Measurements from ENCODE around the gene ARHGEF10L. TPM values are rescaled to one million over a fixed set of nuclear protein-coding genes. Genes with fewer than 3 reads are reported as not detected.

Gene ARHGEF10L
- polyA plus RNA-seq, 4 donors = 38.5 to 60.9 (median 48.7) TPM

DNA sequence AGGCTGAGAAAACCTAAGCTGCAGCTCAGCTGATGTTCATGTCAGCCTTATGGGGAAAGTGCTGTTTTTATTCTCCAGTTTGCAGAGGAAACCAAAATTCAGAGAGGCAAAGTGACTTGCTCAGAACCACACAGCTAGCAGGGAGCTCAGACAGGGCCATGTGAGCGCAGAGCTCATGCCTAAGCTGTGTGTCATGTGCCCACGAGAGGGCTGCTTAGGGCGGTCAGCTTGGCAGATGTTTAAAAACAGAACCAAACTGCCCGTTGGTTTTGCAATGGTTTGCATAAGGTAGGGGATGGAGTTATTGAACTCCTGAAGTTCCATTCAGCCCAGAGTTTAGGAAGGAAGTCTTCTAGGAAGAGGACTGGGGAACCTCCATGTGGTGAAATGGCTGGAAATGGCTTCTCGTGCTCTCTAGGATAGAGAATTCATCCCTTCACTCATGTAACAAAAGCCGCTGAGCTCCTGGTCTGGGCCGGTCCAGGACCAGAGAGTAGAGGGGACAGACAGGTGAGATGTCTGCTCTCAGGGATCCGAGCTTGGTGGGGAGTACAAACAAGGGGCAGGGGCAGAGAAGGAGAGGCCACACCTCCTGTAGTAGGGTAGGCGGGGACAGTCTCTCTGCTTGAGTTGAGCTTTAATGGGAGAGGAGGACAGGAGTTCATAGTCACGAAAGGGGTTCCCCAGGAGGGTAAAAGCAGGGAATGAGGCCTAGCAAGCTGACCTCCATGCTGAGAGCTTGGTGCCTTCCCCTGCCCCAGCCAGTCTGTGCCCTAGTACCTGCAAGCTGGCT is 46.9 kb downstream of the ARHGEF10L start:
- DNase-seq (ENCODE audit: low read depth in 4 of 4, low spot score in 2 of 4) = no peak

DNA sequence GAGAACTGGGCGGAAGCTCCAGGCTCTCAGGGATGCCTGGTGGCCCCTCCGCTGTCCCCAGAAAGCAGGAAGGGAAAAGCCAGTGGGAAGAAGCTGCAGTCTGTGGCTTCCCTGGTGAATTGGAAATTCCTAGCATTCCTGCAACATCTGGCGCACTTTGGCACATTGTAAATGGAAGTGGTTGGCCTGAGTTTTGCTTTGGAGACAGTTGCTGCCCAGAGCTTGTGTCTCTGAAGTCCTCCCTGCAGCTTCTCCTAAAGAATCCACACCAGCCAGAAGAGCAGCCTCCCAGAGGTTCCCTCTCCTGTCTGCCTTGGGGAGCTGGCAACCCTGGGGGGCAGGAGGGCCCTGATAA is 48.2 kb downstream of the ARHGEF10L start:
- no peak for DNase-seq (ENCODE audit: low read depth in 4 of 4, low spot score in 2 of 4)

DNA sequence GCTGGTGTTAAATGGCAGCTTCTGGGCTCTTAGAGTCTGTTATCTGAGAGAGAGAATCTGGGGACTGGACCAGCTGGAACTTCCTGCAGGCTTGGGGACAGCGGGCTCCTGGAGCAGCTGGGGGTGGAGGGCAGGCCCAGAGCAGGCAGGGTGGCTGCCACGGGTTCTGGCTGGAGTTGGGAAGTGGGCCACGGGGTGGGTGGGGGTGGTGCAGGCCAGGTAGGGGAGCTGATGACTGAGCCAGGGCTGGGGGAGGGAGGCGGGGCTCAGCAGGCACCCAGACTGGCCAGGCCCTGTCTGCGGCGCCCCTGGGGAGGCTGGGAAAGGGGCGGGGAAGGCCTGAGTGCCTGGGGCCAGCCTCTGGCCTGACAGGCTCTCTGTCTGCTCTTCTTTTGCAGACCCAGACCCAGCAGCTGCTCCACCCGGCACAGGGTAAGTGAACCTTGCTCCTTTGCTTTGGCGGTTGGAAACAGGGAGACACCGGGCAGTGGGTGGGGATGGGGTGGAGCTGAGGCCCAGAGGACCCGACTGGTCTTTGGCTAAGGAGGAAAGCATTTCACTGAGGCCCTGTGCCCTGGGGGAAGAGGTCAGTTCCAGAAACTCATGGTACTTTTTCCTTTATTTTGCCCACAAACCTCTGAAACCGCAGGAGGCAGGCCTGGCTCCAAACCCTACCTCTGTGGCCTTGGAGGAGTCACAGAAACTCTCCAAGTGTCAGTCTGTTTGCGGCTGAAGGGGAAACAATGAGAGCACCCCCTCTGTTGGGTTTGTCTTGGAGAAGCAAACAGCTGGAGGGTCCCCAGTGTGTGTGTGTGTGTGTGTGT is 48.8 kb downstream of the ARHGEF10L start:
- no peak for DNase-seq (ENCODE audit: low read depth in 4 of 4, low spot score in 2 of 4)

DNA sequence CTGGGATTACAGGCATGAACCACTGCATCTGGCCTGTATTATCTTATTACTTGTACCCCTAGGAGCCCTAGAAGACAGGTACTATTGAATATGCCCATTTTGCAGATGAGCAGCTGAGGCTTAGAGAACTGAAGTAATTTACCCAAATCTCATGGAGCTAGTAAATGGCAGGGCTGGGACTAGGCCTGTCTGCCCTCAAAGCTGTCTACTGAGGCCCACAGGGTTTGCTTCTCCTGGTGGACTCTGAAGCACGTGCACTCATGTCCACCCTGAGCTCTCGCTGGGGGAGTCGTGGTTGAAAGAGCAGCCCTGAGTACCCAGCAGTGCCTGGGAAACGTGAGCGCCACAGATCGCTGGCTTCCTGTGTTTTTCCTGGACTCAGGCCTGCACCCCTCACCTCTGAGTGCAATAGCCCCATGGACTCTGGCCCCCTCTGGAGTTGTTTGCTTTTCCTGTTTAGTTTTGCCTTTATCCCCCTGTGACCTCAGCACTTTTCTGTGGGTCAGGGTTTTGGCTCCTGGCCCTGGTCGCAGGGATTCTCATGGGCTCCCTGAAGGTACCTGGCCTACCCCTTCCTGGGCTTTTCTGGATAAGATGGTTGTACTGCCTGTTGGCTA is 52.4 kb downstream of the ARHGEF10L start:
- DNase-seq (ENCODE audit: low read depth in 4 of 4, low spot score in 2 of 4) = no peak

DNA sequence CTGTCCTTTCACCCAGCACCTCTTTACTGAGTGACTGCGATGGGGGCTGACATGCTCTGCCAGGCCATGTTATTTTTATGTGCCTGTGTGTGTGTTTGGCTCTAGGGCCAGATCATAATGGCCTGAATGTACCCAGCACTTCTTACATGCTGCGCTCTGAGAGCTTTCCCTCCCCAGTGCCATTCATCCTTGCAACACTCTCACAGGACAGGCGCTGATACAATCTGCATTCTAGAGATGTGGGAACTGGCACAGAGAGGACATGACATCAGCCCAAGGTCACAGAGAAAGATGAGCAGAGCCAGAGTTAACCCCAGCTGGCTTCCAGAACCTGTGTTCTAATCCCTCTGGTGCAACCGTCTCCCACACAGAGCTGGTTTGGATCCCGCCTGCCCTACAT is 54.5 kb downstream of the ARHGEF10L start:
- no peak for DNase-seq (ENCODE audit: low read depth in 4 of 4, low spot score in 2 of 4)

DNA sequence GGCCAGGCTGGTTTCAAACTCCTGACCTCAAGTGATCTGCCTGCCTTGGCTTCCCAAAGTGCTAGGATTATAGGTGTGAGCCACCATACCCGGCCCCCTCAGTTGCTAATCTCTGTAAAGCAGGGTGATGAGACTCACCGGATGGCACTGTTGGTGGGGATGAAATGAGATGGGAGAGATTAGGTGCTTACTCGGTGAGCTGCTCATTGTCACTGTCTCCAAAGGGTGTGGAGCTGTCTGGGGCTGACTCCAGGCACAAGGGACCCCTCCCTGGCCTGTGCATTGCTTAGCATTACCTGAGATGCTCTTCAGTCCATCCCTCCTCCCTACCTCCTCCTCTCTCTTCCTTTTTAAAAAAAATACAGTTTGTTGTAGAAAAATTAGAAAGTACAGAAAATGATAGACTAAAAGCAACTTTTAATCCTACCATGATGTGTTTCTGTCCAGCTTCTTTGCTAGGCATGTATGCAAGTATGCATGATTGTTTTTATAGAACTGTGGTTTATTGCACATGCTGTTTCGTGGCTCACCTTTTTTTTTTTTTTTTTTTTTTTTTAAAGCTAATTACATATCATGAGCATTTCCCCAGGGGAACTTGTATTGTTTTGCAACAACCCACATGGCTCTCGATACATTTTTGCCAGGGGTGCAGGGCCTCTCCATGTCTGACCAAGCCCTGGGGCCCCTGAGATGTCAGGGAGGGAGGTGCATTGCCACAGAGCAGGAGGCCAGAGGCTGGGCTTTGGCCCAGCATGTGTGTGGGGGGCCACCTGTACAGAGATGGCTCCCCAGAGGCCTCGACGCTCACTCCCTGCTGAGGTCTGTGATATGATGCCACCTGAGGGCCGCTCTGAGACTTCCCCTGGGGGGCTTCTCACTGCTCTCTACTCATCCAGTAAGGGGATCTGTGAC is 55.4 kb downstream of the ARHGEF10L start:
- no peak for DNase-seq (ENCODE audit: low read depth in 4 of 4, low spot score in 2 of 4)

DNA sequence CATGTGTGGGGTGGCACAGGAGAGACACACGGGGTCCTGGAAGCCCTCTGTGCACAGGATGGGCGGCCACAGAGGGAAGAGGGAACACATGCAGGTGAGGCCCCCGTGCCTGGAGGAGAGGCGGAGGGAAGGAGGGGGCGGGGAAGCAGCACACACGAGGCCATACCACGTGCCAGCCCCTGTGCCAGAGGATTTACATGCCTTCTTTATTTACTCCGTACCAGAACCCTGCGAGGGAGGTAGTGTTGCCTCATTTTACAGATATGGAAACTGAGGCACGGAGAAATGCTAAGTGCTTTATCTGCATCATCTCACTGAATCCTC is 56.1 kb downstream of the ARHGEF10L start:
- DNase-seq (ENCODE audit: low read depth in 4 of 4, low spot score in 2 of 4) = no peak

DNA sequence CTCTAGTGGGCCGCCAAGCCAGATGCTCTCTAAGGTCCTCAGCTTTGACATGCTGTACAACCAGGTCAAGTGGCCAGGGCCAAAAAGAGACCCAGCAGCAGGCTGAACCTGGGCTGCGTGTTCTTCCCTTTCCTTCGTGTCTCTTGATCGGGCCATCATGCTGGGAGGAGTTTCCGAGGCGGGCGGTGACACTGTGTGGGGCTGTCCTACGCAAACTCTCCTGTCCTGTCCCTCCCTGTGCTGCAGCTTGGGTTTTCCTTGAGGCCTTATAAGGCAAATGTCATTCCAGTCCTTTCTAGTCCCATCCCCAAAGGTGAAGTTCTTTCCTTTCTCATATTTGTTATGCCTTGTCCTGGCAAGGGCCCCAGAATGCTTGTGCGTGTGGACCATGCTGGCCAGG is 56.7 kb downstream of the ARHGEF10L start:
- DNase-seq (ENCODE audit: low read depth in 4 of 4, low spot score in 2 of 4) = no peak

DNA sequence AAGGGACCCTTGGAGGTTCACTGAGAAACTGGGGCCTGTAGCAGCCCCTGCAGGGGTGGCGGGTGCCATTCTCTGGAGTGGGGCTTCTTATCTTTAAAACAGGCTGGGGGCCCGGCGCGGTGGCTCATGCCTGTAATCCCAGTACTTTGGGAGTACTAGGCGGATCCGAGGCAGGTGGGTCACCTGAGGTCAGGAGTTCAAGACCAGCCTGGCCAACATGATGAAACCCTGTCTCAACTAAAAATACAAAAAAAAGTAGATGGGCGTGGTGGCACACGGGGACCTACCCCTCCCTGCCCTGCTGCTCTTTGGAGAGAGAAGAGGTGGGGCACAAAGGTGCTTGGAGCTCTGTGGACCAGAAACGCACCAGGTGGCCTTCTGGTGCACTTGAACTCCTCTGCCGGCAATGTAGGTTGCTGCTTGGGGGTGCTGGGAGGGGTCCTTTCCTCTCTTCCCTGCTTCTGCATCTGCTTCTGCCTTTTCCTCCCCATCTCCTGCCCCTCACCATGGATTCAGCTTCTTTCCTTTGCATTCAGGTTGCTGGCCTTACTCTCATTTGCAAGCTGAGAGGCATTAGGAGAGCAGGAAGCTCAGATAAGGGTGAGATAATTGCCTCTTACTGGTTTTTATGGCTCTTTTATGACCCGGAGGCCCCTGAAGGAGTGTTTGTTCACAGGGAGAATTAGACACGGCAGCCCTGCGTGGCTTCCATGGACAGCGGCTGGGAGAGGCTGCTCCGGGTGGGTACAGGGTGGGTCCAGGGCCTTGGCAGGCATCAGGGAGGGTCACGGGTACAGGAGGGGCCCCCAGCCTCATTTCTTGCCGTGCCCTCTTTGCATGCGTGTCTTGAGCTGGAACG is 57.4 kb downstream of the ARHGEF10L start:
- DNase-seq (ENCODE audit: low read depth in 4 of 4, low spot score in 2 of 4) = no peak

DNA sequence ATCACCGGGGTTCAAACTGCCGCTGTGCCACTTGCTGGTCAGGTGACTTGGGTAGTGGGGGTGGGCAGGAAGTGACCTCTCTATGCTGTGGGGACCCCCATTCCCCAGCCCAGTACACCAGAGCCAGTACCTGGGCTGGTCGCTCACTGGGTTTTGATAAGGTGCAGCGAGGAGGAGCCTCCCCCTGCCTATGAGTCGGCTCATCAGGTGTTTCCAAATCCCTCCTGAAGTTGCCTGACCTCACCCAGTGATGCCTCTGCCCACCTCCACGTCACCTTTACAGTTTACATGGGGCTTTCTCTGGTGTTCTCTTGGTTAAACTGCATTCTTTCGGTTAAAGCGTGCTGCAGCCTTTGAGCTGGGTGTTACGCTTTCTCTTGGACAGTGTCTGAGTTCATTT is 58.2 kb downstream of the ARHGEF10L start:
- DNase-seq (ENCODE audit: low read depth in 4 of 4, low spot score in 2 of 4) = no peak

DNA sequence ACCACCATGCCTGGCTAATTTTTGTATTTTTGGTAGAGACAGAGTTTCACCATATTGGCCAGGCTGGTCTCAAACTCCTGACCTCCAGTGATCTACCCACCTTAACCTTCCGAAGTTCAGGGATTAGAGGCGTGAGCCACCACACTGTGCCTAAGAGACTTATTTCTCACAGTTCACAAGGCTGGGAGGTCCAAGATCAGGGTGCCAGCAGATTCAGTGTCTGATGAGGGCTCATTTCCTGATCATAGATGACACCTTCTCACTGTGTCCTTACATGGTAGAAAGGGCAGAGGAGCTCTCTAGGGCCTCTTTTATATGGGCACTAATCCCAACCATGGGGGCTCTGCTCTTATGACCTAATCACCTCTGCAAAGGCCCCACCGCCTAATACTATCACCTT is 58.8 kb downstream of the ARHGEF10L start:
- no peak for DNase-seq (ENCODE audit: low read depth in 4 of 4, low spot score in 2 of 4)

DNA sequence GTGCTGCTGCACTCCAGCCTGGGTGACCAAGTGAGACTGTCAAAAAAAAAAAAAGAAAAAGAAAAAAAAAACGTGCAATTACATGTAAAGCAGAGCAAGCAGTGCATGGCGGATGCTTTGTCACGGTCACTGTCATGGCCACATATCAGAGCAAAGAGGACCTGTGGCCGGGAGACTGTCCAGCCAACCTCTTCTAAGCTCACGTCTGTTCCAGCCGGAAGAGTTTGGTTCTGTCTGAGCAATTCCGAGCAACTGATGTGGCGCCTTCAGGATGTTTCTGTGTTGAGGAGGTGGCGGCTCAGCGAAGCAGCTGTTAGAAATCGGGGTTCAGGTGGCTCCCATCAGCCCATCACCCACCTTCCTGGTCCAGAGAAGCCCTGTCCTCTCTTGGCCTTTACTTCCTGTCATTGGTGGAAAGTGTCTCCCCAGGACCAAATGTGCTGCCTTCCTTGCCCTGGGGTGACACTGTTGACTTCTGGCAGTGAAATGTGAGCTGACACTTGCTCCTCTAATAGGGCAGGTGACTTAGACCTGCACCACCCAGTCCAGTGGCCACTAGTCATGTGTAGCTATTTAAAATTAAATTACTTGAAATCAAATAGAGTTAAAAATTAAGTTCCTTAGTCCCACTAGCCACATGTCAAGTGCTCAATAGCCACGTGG is 59.9 kb downstream of the ARHGEF10L start:
- no peak for DNase-seq (ENCODE audit: low read depth in 4 of 4, low spot score in 2 of 4)

DNA sequence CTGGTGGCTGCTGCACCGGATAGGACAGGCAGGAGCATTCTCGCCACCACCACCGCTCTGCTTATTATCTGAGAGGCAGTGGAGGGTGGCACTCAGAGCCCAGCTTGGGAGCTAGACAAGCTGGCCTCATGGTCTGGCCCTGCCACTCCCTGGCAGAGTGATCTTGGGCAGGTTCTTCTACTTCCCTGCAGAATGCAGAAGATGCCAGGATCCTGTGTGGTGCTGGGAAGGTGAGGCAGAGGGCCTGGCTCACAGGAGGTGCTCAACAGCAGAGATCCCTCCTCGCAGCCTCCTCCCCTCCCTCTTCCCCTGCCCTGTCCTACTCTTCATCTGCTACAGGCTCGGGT is 60.4 kb downstream of the ARHGEF10L start:
- DNase-seq (ENCODE audit: low read depth in 4 of 4, low spot score in 2 of 4) = no peak

DNA sequence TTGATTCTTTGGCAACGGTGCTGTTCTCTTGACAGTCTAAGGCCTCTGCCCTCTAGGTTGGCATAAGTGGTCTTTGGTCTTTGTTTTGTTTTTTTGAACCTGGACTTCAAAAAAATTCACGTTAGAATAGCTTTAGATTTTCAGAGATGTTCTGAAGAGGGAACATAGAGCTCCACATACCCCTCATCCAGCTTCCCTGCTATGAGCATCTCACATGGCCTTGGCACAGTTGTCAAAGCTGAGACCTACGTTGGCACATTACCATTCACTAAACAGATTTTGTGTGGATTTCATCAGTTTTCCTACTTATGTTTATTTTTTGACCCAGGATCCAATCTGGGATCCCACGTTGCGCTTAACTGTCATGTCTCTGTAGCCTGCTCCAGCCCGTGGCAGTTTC is 60.8 kb downstream of the ARHGEF10L start:
- no peak for DNase-seq (ENCODE audit: low read depth in 4 of 4, low spot score in 2 of 4)

DNA sequence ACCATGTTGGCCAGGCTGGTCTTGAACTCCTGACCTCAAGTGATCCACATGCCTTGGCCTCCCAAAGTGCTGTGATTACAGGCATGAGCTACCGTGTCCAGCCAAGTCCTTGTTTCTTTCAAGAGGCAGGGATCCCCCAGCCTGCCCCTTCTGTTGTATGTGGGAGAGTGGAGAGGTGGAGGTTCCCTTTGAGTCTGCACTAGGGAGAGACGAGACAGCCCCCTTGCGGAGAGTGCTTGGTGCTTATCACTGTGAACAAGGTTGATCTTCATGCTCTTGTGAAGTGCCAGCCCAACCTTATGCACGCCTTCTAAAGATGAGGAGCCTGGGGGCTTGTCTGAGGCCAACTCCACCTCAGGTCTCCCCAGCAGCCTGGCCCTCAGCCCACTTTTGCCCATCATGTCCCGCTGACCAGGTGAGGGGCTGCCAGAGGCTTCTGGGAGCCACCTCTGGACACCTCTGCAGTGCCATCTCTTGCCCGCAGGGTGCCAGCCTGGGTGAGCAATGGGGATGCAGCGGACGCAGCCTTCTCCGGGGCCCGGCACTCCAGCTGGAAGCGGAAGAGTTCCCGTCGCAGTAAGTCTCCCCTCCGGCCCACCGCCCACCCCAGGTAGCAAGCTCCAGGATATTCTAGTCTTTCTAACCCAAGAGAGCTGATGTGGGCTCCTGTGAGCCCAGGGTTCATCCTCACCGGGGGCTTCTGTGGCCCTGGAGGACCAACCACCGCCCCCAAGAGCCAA is 62.3 kb downstream of the ARHGEF10L start:
- DNase-seq (ENCODE audit: low read depth in 4 of 4, low spot score in 2 of 4) = no peak

DNA sequence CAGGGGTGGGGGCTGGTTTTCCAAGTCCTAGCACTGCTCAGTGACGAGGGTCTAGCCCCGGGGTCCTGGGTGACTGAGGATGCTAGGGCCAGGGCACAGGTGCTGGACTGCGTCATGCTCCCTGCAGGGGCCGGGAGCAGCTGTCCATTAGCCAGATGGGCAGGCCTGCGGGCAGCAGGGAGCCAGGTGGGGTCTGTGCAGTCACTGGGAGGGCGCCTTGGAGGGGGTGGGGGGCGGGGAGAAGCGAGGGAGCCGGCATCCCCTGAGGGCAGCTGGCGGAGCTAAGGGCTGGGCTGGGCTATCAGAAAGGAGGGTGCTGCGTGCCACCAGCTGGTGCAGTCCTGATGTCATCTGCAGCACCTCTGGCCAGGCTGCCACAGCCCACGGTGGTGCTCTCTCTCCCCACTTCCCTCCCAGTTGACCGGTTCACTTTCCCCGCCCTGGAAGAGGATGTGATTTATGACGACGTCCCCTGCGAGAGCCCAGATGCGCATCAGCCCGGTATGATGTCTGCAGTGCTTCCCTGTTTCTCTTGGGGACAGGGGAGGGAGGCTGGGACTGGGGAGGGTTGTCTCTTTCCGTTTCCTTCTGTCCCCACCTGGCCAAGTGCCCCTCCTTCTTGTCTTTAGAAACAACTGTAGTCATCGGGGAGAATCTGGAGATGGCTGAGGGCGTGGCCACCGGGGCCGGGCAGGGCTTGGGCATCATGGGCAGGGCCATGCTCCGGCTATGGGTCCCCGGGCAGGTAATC is 63.8 kb downstream of the ARHGEF10L start:
- no peak for DNase-seq (ENCODE audit: low read depth in 4 of 4, low spot score in 2 of 4)

DNA sequence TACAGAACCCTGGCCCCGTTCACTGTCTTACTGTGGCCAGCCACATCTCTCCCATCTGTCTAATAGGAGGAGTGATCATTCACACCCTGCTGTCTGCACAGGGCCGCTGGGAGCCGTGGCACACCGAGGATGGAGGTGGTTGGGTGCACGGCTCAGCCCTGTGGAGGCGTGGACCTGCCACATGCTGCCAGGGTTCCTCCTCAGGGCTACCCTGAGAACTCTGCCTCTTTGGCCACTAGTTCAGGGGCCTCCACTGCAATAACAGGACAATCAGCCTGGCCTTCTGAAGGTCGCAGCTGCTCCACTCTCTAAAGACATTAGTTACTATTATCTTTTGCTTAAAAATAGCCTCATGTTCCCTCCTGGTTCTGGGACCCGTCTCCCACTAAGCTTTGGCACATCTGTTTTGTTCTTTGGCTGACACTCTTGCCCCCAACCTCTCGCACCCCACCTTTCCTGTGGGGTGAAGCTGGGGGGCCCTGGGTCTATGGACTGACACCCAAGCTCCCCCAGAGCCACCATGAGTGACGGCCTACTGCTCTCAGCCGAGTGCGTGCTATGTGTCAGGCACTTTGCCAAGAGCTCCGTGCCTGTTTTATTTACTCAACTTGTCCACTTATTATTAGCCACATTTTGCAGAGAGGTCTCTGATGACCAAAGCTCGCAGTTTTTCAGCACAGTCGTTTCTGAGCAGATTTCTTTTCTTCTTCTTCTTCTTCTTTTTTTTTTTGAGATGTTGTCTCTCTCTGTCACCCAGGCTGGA is 66.3 kb downstream of the ARHGEF10L start:
- DNase-seq (ENCODE audit: low read depth in 4 of 4, low spot score in 2 of 4) = no peak
